B cell (primary cell): Measurements from ENCODE around the gene STARD3. TPM values are rescaled to one million over a fixed set of nuclear protein-coding genes. Genes with fewer than 3 reads are reported as not detected.
A peak's percentile ranks its signal among the peaks of the same experiment; 100 is the strongest.

Experiments used
- ATAC-seq: fragments of 200-7000 bp; cut with Tn5 transposase; one replicate; pipeline ENCODE4 v1.10.0; 2021; ENCODE audit warnings: low read depth, mild to moderate bottlenecking, moderate number of reproducible peaks, moderate library complexity
- CTCF ChIA-PET: fragments of 350-600 bp; sonication (Branson Sonifier 250); formaldehyde crosslinking; loops from one replicate; lab custom pipeline; 2021; ENCODE audit warnings: antibody characterized with exemption, inconsistent platforms; lab: Charles Lee
- POLR2A ChIA-PET: fragments of 350-600 bp; sonication (Branson Sonifier 250); formaldehyde crosslinking; loops from one replicate; lab custom pipeline; 2021; ENCODE audit warnings: antibody characterized with exemption; lab: Charles Lee
- DNase-seq: peaks from one replicate; pipeline ENCODE4 v3.0.0; 2013
- H2AFZ ChIP-seq: 2 replicates; pipeline ENCODE4 v1.6.1; 2012; ENCODE audit warnings: mild to moderate bottlenecking, low read depth, low read length; ENCODE audit not compliant: insufficient read depth, poor library complexity, severe bottlenecking
- H3K27ac ChIP-seq, 2 donors: 1 replicate in 1 of 2; 2 replicates in 1 of 2; pipeline ENCODE4 v1.5.1; 2012 to 2013; ENCODE audit warnings: low read length in 2 of 2, mild to moderate bottlenecking in 2 of 2, moderate library complexity in 1 of 2
- H3K27me3 ChIP-seq, 4 experiments: fragments of 200-600 bp in 1 of 4; sonication (generic) in 1 of 4; replicated peaks in 1 of 4; 1 replicate in 2 of 4; 2 replicates in 2 of 4; pipeline versions ENCODE4 v1.6.1 to v1.7.0; 2013 to 2016; ENCODE audit warnings: low read length in 3 of 4, mild to moderate bottlenecking in 2 of 4, mixed read lengths in 1 of 4, moderate library complexity in 1 of 4; ENCODE audit not compliant: insufficient read depth in 4 of 4, control insufficient read depth in 3 of 4; ENCODE audit errors: control extremely low read depth in 1 of 4
- H3K36me3 ChIP-seq, 2 experiments: replicated peaks in 1 of 2; 1 replicate in 1 of 2; 2 replicates in 1 of 2; pipeline versions ENCODE4 v1.6.1 to v1.7.1; 2013; ENCODE audit warnings: low read length in 1 of 2; ENCODE audit not compliant: insufficient read depth in 2 of 2, control insufficient read depth in 1 of 2; ENCODE audit errors: control extremely low read depth in 1 of 2, extremely low read depth in 1 of 2
- H3K4me1 ChIP-seq, 2 donors: fragments of 200-600 bp in 1 of 2; sonication (generic) in 1 of 2; 1 replicate in 1 of 2; 2 replicates in 1 of 2; pipeline versions ENCODE4 v1.5.1 to v1.6.1; 2013 to 2017; ENCODE audit warnings: low read length in 2 of 2; ENCODE audit not compliant: control insufficient read depth in 2 of 2, insufficient read depth in 2 of 2
- H3K4me2 ChIP-seq: replicated peaks from 2 replicates; pipeline ENCODE3; 2012; ENCODE audit warnings: mild to moderate bottlenecking, low read depth, low read length; ENCODE audit not compliant: poor library complexity, severe bottlenecking
- H3K4me3 ChIP-seq, 5 experiments: fragments of 200-600 bp in 1 of 5; sonication (generic) in 1 of 5; 1 replicate in 3 of 5; 2 replicates in 2 of 5; pipeline versions ENCODE4 v1.5.1 to v1.7.0; 2011 to 2016; ENCODE audit warnings: low read length in 4 of 5, mild to moderate bottlenecking in 4 of 5, low read depth in 2 of 5, control low read depth in 1 of 5, moderate library complexity in 1 of 5; ENCODE audit not compliant: insufficient read depth in 1 of 5; ENCODE audit errors: control extremely low read depth in 1 of 5, extremely low read depth in 1 of 5
- H3K79me2 ChIP-seq: fragments of 200-600 bp; sonication (generic); one replicate; pipeline ENCODE4 v1.6.0; 2016; ENCODE audit warnings: low read length; ENCODE audit not compliant: control insufficient read depth, insufficient read depth
- H3K9ac ChIP-seq: fragments of 200-600 bp; sonication (generic); 2 replicates; pipeline ENCODE4 v1.6.1; 2017; ENCODE audit warnings: mild to moderate bottlenecking, low read length, moderate library complexity
- H3K9me3 ChIP-seq, 3 donors: one replicate each; pipeline versions ENCODE4 v1.6.1 to v1.7.1; 2013; ENCODE audit warnings: low read length in 2 of 3; ENCODE audit not compliant: control insufficient read depth in 2 of 3, insufficient read depth in 1 of 3; ENCODE audit errors: control extremely low read depth in 1 of 3
- H4K20me1 ChIP-seq: 2 replicates; pipeline ENCODE4 v1.6.0; 2012; ENCODE audit warnings: mild to moderate bottlenecking, low read length; ENCODE audit not compliant: insufficient read depth, control insufficient read depth, poor library complexity, severe bottlenecking
- H3K27ac Mint-ChIP-seq: one replicate; pipeline ENCODE4 v1.8.0; 2021; ENCODE audit warnings: mixed read lengths
- H3K27me3 Mint-ChIP-seq: one replicate; pipeline ENCODE4 v1.8.0; 2021; ENCODE audit warnings: mixed read lengths
- H3K4me1 Mint-ChIP-seq: one replicate; pipeline ENCODE4 v1.8.0; 2021; ENCODE audit warnings: mixed read lengths
- H3K4me3 Mint-ChIP-seq: one replicate; pipeline ENCODE4 v1.8.0; 2021; ENCODE audit warnings: mixed read lengths
- H3K9me3 Mint-ChIP-seq: one replicate; pipeline ENCODE4 v1.8.0; 2022; ENCODE audit warnings: mixed read lengths; ENCODE audit not compliant: insufficient read depth
- EZH2 ChIP-seq: IDR thresholded peaks from 2 replicates; pipeline ENCODE4 v1.6.1; 2012; ENCODE audit warnings: borderline replicate concordance, low read depth, mild to moderate bottlenecking, moderate library complexity, low read length; ENCODE audit not compliant: insufficient read depth, poor library complexity, severe bottlenecking
- WGBS: methylation state at CpG from one replicate; pipeline ENCODE4 v1.1.5; 2013; ENCODE audit warnings: missing lambda C conversion rate; ENCODE audit not compliant: insufficient coverage; 5-methylcytosine and 5-hydroxymethylcytosine counted together
- intact Hi-C: fragments of 100-400 bp; cut with micrococcal nuclease; formaldehyde crosslinking; loops from one replicate; pipeline ENCODE4 v1.10.0; 2022
- polyA plus RNA-seq: library from polyadenylated mRNA; depleted of rRNA; stranded (reverse); fragments of >200 nt; gene quantifications from 2 replicates; pipeline ENCODE4 v1.2.3, GENCODE V29; 2012
- total RNA-seq, 2 donors: library from RNA; stranded (reverse); fragments of 120-200 nt in 1 of 2; gene quantifications; 1 replicate in 1 of 2; 2 replicates in 1 of 2; pipeline versions ENCODE4 v1.2.3 to v1.2.4, GENCODE V29; 2013 to 2022
- TF ChIP-seq, protein P1 (sequence below): fragments of 200-600 bp; IDR thresholded peaks from one replicate; pipeline ENCODE4 v1.8.0; 2022; ENCODE audit warnings: antibody characterized with exemption, mild to moderate bottlenecking

STARD3 gene
- total and polyA plus RNA-seq, 2 donors (not counting 1 experiment from before 2014, with no cell fraction given), result 93.1 to 231 TPM

DNA sequence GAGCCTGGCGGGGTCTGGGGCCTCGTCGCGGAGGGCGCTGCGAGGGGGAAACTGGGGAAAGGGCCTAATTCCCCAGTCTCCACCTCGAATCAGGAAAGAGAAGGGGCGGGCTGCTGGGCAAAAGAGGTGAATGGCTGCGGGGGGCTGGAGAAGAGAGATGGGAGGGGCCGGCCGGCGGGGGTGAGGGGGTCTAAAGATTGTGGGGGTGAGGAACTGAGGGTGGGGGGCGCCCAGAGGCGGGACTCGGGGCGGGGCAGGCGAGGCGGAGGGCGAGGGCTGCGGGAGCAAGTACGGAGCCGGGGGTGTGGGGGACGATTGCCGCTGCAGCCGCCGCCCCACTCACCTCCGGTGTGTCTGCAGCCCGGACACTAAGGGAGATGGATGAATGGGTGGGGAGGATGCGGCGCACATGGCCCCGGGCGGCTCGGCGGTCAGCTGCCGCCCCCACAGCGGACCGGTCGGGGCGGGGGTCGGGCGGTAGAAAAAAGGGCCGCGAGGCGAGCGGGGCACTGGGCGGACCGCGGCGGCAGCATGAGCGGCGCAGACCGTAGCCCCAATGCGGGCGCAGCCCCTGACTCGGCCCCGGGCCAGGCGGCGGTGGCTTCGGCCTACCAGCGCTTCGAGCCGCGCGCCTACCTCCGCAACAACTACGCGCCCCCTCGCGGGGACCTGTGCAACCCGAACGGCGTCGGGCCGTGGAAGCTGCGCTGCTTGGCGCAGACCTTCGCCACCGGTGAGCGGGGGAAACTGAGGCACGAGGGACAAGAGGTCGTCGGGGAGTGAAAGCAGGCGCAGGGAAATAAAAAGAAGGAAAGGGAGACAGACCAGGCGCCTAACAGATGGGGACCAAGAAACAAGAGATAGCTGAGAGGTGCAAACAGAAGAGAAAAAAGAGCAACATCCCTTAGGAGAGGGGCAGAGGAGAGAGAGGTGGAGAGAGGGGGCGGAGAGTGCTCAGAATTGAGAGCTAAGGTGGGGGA is 31.3 kb downstream of the STARD3 start, which contains the start of gene PNMT:
PNMT (plus strand) TSS at position 509 of the 980 bp plus-strand sequence; CDS start at position 532, 23 bp downstream.
- peak within 1 kb of the TSS; percentile 67 for H3K9ac ChIP-seq
- peaks cover 23 to 34% of the 10 kb centered on the region in 2 donors for H3K4me1 ChIP-seq
- Mint-ChIP-seq H3K9me3 (no peaks in the 10 kb centered on the region), H3K27me3 (peaks cover 23% of the 10 kb centered on the region), H3K4me3 (peak within 1 kb of the TSS; percentile 75), H3K4me1 (peaks cover 26% of the 10 kb centered on the region), H3K27ac (peak within 1 kb of the TSS; percentile 7)
- H3K4me3 ChIP-seq, result peak within 1 kb of the TSS in 4 of 5 experiments; percentile 28 to 62 (median 53)
- H3K79me2 ChIP-seq, result no peaks in the 10 kb centered on the region
- peak; percentile 82 for DNase-seq
- WGBS, result 2% methylated on average over 82 of the region's 85 CpGs
- peak within 1 kb of the TSS; percentile 98 for H3K4me2 ChIP-seq
- H3K36me3 ChIP-seq, result no peaks in the 10 kb centered on the region
- no peaks in the 10 kb centered on the region for H4K20me1 ChIP-seq
- ChIA-PET CTCF (interaction anchor here (0.6 to 8.7 kb wide), 22 partner anchors 8 to 636 kb away, joined by 3 to 109 read pairs (median 4); partner anchors contain the start of genes MIEN1 and PGAP3), POLR2A (interaction anchor here (0.6 to 2.0 kb wide), 3 partner anchors 10 to 180 kb away, joined by 3 to 7 read pairs (median 5); no protein-coding TSS in a partner anchor)
- H3K27ac ChIP-seq, result no peak within 1 kb of the TSS
- peaks cover 0 to 37% (median 7%) of the 10 kb centered on the region in 4 experiments for H3K27me3 ChIP-seq
- TF ChIP-seq, protein P1, sequence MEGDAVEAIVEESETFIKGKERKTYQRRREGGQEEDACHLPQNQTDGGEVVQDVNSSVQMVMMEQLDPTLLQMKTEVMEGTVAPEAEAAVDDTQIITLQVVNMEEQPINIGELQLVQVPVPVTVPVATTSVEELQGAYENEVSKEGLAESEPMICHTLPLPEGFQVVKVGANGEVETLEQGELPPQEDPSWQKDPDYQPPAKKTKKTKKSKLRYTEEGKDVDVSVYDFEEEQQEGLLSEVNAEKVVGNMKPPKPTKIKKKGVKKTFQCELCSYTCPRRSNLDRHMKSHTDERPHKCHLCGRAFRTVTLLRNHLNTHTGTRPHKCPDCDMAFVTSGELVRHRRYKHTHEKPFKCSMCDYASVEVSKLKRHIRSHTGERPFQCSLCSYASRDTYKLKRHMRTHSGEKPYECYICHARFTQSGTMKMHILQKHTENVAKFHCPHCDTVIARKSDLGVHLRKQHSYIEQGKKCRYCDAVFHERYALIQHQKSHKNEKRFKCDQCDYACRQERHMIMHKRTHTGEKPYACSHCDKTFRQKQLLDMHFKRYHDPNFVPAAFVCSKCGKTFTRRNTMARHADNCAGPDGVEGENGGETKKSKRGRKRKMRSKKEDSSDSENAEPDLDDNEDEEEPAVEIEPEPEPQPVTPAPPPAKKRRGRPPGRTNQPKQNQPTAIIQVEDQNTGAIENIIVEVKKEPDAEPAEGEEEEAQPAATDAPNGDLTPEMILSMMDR, result peak; percentile 79
- no peak for TF ChIP-seq EZH2
- peak within 1 kb of the TSS; percentile 85 for H2AFZ ChIP-seq
- ATAC-seq, result peak; percentile 76
- intact Hi-C loops, result loop anchor here (1.0 to 5.0 kb wide), 3 partner anchors 21 to 199 kb away; partner anchors contain the start of genes PGAP3 and ZPBP2
- peaks cover 0 to 2% (median 0%) of the 10 kb centered on the region in 3 donors for H3K9me3 ChIP-seq
